C4-2B (cell line): Measurements from ENCODE around the gene SEPTIN10.
"Not testable (repeated sequence)": the region's sequence is repeated elsewhere in the genome, so short reads cannot be mapped to it uniquely, and the experiment has no call there.

ENCODE experiments used
- H3K27ac ChIP-seq: fragments of 450-650 bp; 2 replicates; pipeline ENCODE4 v1.5.1; 2017
- CTCF ChIP-seq: fragments of 450-650 bp; conservative IDR thresholded peaks from 2 replicates; pipeline ENCODE4 v1.5.1; 2017; ENCODE audit warnings: mild to moderate bottlenecking
- ZFX ChIP-seq: fragments of 450-650 bp; IDR thresholded peaks from 2 replicates; pipeline ENCODE4 v1.6.1; 2017

Gene SEPTIN10

DNA sequence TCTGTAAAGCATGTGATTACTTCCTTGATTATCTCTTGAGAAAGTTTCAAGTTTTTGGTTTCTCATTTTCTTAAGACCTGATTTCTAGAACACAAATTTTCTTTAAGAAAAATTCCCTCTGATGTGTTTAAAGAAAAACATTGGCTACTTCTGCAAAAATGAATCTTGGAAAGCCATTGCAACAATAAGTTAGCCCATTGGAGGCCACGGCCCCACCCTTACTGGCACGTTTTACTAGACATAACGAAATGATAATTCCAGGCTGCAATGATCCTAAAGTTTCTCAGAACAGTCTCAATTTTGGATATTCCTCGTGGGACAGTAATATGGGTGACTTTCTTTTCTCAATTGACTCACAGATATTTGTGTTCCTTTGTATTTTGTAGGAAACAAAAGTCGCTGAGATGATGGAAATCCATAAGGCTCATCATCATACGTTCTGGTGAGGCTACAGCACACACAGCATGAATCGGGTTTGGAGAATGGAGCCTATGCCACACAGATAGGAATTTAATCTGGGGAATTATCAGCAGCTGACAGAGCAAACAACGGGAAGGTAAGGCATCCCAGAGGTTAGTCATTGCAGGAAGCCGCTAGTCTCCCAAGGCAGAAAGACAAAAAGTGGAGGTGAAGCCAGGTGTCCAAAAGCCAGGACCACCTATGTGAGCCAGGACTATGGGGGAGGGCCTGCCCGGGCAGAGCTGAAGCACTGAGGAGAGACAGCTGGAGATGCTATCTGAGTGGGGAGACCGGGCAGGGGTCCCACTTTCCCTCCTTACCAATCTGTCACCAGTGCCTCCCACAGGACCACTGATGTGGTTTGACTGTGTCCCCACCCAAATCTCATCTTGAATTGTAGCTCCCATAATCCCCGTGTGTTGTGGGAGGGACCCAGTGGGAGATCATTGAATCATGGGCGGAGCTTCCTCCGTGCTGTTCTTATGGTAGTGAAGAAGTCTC, 36.2 kb upstream of the SEPTIN10 start:
- H3K27ac ChIP-seq, result no peak overlapping the region
- no peak for TF ChIP-seq ZFX
- no peak for TF ChIP-seq CTCF

- TF ChIP-seq CTCF (no peak), ZFX (no peak)
- no peak overlapping the region for H3K27ac ChIP-seq
Observed at GRCh38 chr2:109648041-109648527, 34.3 kb upstream of the SEPTIN10 start.

GRCh38 chr2:109647636-109648035, 33.9 kb upstream of the SEPTIN10 start:
- no peak overlapping the region for H3K27ac ChIP-seq
- TF ChIP-seq ZFX (no peak), CTCF (no peak)

DNA sequence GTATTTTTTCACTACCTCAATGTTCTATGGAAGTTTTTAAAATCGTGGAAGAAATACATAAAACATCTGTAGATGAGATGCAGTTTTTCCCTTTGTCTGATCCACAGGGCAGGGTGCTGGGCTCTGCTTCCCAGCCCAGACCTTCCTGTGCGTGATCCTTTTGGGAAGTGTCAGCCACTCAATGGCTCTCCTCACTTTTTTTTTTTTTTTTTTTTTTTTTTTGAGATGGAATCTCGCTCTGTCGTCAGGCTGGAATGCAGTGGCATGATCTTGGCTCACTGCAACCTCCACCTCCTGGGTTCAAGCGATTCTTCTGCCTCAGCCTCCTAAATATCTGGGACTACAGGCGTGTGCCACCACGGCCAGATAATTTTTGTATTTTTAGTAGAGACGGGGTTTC, 33.2 kb upstream of the SEPTIN10 start:
- TF ChIP-seq CTCF (no peak), ZFX (no peak)
- no peak overlapping the region for H3K27ac ChIP-seq

DNA sequence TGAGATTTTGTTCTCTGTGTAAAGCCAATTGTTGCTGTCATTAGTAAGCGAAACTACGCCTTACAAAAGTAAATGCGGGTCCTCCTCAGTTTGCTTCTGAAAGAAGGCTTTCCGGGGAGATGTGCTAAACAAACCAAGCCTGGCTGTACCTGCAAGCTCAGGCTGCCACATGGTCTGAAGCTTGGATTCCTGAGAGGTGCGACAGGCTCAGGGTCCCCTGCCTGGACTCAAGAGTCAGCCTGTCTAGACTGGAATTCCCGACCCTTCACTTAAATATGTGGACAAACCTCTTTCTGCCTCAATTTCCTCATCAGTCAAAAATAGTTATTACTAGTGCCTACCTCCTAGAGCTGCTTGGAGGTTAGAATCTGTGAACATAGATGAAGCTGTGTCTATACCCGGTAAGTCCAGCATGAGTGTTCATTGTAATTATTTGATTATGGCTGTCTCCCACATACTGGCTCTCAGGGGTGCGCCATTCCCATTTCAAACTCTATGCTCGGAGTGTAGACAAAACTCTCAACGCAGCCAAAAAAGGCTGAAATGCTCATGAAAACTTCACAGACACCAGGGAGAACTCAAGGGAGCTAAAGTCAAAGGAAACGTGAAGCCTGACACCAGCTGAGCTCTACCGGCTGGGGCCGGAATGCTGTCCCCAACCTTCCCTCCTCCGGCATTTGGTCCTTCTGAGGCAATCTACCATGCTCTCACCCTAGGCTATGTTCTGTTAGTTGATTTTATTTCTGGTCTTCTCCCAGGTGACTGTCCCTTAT, 31.8 kb upstream of the SEPTIN10 start:
- H3K27ac ChIP-seq, result peak overlapping the region; percentile 69
- TF ChIP-seq ZFX, result no peak
- no peak for TF ChIP-seq CTCF

- TF ChIP-seq CTCF, result no peak
- peak; percentile 28; the same call in 1 of the 2 replicates for TF ChIP-seq ZFX
- H3K27ac ChIP-seq, result peak overlapping the region; percentile 69
Observed at GRCh38 chr2:109644571-109645275, 31.0 kb upstream of the SEPTIN10 start.

DNA sequence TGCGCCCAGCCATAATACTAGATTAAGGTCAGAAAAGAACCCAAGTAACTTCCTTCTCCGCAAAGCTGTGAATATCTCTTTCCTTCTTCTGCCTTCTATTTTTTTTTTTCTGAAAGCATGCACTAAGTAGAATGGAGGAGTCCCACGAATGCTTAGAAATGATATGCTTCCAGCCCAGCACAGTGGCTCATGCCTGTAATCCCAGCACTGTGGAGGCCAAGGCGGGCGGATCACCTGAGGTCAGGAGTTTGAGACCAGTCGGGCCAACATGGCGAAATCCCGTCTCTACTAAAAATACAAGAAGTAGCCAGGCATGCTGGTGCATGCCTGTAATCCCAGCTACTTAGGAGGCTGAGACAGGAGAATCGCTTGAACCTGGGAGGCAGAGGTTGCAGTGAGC, 26.2 kb upstream of the SEPTIN10 start:
- not testable (repeated sequence) for H3K27ac ChIP-seq
